22Rv1 (cell line): ENCODE data around the gene BTNL9.
"Not testable (repeated sequence)": the region's sequence is repeated elsewhere in the genome, so short reads cannot be mapped to it uniquely, and the experiment has no call there.

Experiments used
- ZFX ChIP-seq: fragments of 450-650 bp; IDR thresholded peaks from 2 replicates; pipeline ENCODE4 v1.6.1; 2017; ENCODE audit warnings: antibody characterized with exemption, borderline replicate concordance
- TF ChIP-seq, protein P1 (sequence below): fragments of 450-650 bp; IDR thresholded peaks from 2 replicates; pipeline ENCODE4 v1.5.1; 2017; ENCODE audit warnings: mild to moderate bottlenecking

GRCh38 chr5:181097759-181098491 is 57.9 kb downstream of the BTNL9 start:
- TF ChIP-seq, protein P1, sequence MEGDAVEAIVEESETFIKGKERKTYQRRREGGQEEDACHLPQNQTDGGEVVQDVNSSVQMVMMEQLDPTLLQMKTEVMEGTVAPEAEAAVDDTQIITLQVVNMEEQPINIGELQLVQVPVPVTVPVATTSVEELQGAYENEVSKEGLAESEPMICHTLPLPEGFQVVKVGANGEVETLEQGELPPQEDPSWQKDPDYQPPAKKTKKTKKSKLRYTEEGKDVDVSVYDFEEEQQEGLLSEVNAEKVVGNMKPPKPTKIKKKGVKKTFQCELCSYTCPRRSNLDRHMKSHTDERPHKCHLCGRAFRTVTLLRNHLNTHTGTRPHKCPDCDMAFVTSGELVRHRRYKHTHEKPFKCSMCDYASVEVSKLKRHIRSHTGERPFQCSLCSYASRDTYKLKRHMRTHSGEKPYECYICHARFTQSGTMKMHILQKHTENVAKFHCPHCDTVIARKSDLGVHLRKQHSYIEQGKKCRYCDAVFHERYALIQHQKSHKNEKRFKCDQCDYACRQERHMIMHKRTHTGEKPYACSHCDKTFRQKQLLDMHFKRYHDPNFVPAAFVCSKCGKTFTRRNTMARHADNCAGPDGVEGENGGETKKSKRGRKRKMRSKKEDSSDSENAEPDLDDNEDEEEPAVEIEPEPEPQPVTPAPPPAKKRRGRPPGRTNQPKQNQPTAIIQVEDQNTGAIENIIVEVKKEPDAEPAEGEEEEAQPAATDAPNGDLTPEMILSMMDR = not testable (repeated sequence)
- not testable (repeated sequence) for TF ChIP-seq ZFX
